ENCODE data around the gene MFAP4. TPM values are rescaled to one million over a fixed set of nuclear protein-coding genes. Genes with fewer than 3 reads are reported as not detected.

The MFAP4 gene
- total and polyA plus RNA-seq, 9 of the 15 experiments (the other 6 are each of a cell fraction or from before 2014, with no cell fraction given): 0.07 to 0.24 TPM; not detected in 7

DNA sequence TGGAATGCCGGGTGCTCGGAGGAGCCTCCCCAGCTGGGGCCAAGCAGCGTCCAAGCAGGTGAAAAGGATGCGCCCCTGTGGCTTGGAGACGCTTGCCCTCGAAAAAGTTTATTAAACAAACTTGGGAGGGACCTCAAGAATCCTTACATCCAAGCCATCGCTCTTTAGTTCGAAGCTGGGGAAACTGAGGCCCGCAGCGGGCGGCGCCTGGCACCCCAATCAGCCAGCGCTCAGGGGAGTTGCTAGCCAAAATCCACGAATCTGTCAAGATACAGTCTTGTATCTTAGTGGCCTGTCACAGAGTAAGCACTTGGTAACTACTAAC is 23.9 kb downstream of the MFAP4 start:
- FAIRE-seq (no peak), DNase-seq (ENCODE audit: extremely low read depth in 1 of 4, low spot score in 3 of 4) (no peak), ATAC-seq (no peak)
- BruUV-seq (replicated peaks): no TSS peak
- Histone ChIP-seq H4K20me1 (replicated peaks; ENCODE audit: control insufficient read depth, insufficient read depth, low read length) (no peaks in the 10 kb centered on the region), H3K4me3 (peak overlapping the region; percentile 76), H3K27me3 (ENCODE audit: control insufficient read depth in 2 of 2, insufficient read depth in 2 of 2, low read length in 2 of 2) (no peaks in the 10 kb centered on the region), H3K27ac (ENCODE audit: extremely low read depth, low read depth, low read length) (no peak overlapping the region), H2AFZ (ENCODE audit: low read depth, low read length) (peak overlapping the region; percentile 98), H3K4me1 (replicated peaks in 1 of 2; ENCODE audit: control insufficient read depth in 2 of 2, insufficient read depth in 2 of 2, low read length in 2 of 2) (peaks cover 6 to 24% of the 10 kb centered on the region in 2 experiments; a peak in 4 of 5 replicates), H3K79me2 (ENCODE audit: control insufficient read depth, insufficient read depth, low read length) (peaks cover 9% of the 10 kb centered on the region; the same call in 2 of the 3 replicates), H3K4me2 (ENCODE audit: insufficient read depth, low read length) (peak overlapping the region; percentile 91), H3K9me1 (ENCODE audit: control insufficient read depth, insufficient read depth, low read length) (no peaks in the 10 kb centered on the region), H3K36me3 (ENCODE audit: control insufficient read depth, insufficient read depth, low read length) (no peaks in the 10 kb centered on the region), H3K9me3 (replicated peaks; ENCODE audit: control insufficient read depth, insufficient read depth, low read depth, low read length) (no peaks in the 10 kb centered on the region), H3K9ac (ENCODE audit: insufficient read depth in 1 of 2, low read depth in 2 of 2, low read length in 2 of 2) (peak overlapping the region; percentile 80 to 91; a peak in 3 of 4 replicates)
- in situ Hi-C loops (cut with MboI) (loop anchor here (5.0 to 10.0 kb wide), 2 partner anchors 84 to 402 kb away; no protein-coding TSS in a partner anchor), intact Hi-C loops (cut with micrococcal nuclease) (loop anchor here (1.0 kb wide), 1 partner anchor 84 kb away; no protein-coding TSS in a partner anchor)
- ChIA-PET POLR2A (interaction anchor here (1.1 to 2.1 kb wide), 2 partner anchors 14 to 115 kb away, joined by 6 to 11 read pairs; partner anchors contain the start of gene MAPK7), CTCF (ENCODE audit: low intra/inter-chr PET ratio) (interaction anchor here (0.8 to 2.5 kb wide), 2 partner anchors 84 to 107 kb away, joined by 4 to 14 read pairs; no protein-coding TSS in a partner anchor)
- 36% methylated on average over 14 of the region's 14 CpGs for WGBS (ENCODE audit: insufficient coverage, low coverage, missing lambda C conversion rate)
- TF ChIP-seq YY1 (IDR thresholded peaks at IDR 0.05; ENCODE audit: borderline replicate concordance in 1 of 3, control insufficient read depth in 1 of 3, extremely low read depth in 1 of 3, insufficient read depth in 3 of 3, insufficient read length in 1 of 3, insufficient replicate concordance in 2 of 3, low read depth in 1 of 3, low read length in 2 of 3) (peak in 1 of 3 experiments; percentile 7), BCOR (IDR thresholded peaks at IDR 0.05) (peak; percentile 45; the same call in 1 of the 2 replicates), GATAD2A (IDR thresholded peaks at IDR 0.05) (no peak), POLR2H (tag; IDR thresholded peaks at IDR 0.05; ENCODE audit: low read depth) (no peak), PYGO2 (tag; IDR thresholded peaks at IDR 0.05) (no peak)
- TF ChIP-seq, protein P1, sequence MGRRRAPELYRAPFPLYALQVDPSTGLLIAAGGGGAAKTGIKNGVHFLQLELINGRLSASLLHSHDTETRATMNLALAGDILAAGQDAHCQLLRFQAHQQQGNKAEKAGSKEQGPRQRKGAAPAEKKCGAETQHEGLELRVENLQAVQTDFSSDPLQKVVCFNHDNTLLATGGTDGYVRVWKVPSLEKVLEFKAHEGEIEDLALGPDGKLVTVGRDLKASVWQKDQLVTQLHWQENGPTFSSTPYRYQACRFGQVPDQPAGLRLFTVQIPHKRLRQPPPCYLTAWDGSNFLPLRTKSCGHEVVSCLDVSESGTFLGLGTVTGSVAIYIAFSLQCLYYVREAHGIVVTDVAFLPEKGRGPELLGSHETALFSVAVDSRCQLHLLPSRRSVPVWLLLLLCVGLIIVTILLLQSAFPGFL (CRISPR knock-in tag; IDR thresholded peaks at IDR 0.05): 0 out of 2 replicates have a peak, but pooled peaks have one; percentile 69
